ENCODE data around the gene UTP25.

UTP25 gene

GRCh38 chr1:209829716-209830115, 1.9 kb downstream of the UTP25 start:
- no peak for ATAC-seq
- TF ChIP-seq ZNF8 (CRISPR knock-in tag; IDR thresholded peaks at IDR 0.05) (no peak), TOX (CRISPR knock-in tag; IDR thresholded peaks at IDR 0.05; ENCODE audit: borderline replicate concordance) (no peak), RARB (CRISPR knock-in tag; IDR thresholded peaks at IDR 0.05) (no peak), ZNF565 (CRISPR knock-in tag; conservative IDR thresholded peaks at IDR 0.05; ENCODE audit: low read depth) (no peak), BACH2 (CRISPR knock-in tag; IDR thresholded peaks at IDR 0.05; ENCODE audit: borderline replicate concordance) (no peak), POU6F1 (CRISPR knock-in tag; IDR thresholded peaks at IDR 0.05; ENCODE audit: borderline replicate concordance, low read depth) (no peak), TCF4 (CRISPR knock-in tag; IDR thresholded peaks at IDR 0.05; ENCODE audit: borderline replicate concordance) (no peak), CSRNP3 (CRISPR knock-in tag; IDR thresholded peaks at IDR 0.05) (no peak), ESRRG (CRISPR knock-in tag; IDR thresholded peaks at IDR 0.05) (no peak), TSHZ2 (CRISPR knock-in tag; IDR thresholded peaks at IDR 0.05) (no peak), CREB5 (CRISPR knock-in tag; IDR thresholded peaks at IDR 0.05; ENCODE audit: low read depth) (no peak), PPARA (CRISPR knock-in tag; IDR thresholded peaks at IDR 0.05; ENCODE audit: borderline replicate concordance) (no peak)

- TF ChIP-seq POU6F1 (CRISPR knock-in tag; IDR thresholded peaks at IDR 0.05; ENCODE audit: borderline replicate concordance, low read depth) (no peak), GLIS3 (CRISPR knock-in tag; IDR thresholded peaks at IDR 0.05) (no peak), TOX (CRISPR knock-in tag; IDR thresholded peaks at IDR 0.05; ENCODE audit: borderline replicate concordance) (no peak), TCF4 (CRISPR knock-in tag; IDR thresholded peaks at IDR 0.05; ENCODE audit: borderline replicate concordance) (no peak), RARB (CRISPR knock-in tag; IDR thresholded peaks at IDR 0.05) (no peak), OSR1 (CRISPR knock-in tag; IDR thresholded peaks at IDR 0.05) (no peak), CREB5 (CRISPR knock-in tag; IDR thresholded peaks at IDR 0.05; ENCODE audit: low read depth) (no peak), ZNF565 (CRISPR knock-in tag; conservative IDR thresholded peaks at IDR 0.05; ENCODE audit: low read depth) (no peak), CSDC2 (CRISPR knock-in tag; IDR thresholded peaks at IDR 0.05) (no peak), ESRRG (CRISPR knock-in tag; IDR thresholded peaks at IDR 0.05) (no peak), ZFP3 (CRISPR knock-in tag; IDR thresholded peaks at IDR 0.05) (no peak), CSRNP3 (CRISPR knock-in tag; IDR thresholded peaks at IDR 0.05) (no peak), ZC3H10 (CRISPR knock-in tag; IDR thresholded peaks at IDR 0.05) (no peak)
- no peak for ATAC-seq
Observed at GRCh38 chr1:209830722-209831121, 3.0 kb downstream of the UTP25 start.
